GM12892 (cell line): ENCODE results near the gene SPEM3. TPM values are rescaled to one million over a fixed set of nuclear protein-coding genes. Genes with fewer than 3 reads are reported as not detected.

Experiments used
- DNase-seq: peaks from one replicate; pipeline ENCODE4 v3.0.0; 2011; ENCODE audit not compliant: insufficient read length
- FAIRE-seq: peaks from 2 replicates; lab custom pipeline; 2011; peaks lifted over from hg19 to GRCh38; lab: Jason Lieb, UNC
- POLR2A ChIP-seq: IDR thresholded peaks from 2 replicates; pipeline ENCODE4 v1.6.1; 2011; ENCODE audit warnings: low read depth, low read length, control low read depth
- POLR2AphosphoS5 ChIP-seq: IDR thresholded peaks from 2 replicates; pipeline ENCODE4 v1.6.1; 2011; ENCODE audit warnings: low read depth, low read length, control low read depth
- TAF1 ChIP-seq: IDR thresholded peaks from 2 replicates; pipeline ENCODE4 v1.6.1; 2011; ENCODE audit warnings: low read depth, mild to moderate bottlenecking, control low read depth, low read length, borderline replicate concordance
- polyA plus RNA-seq: library from polyadenylated mRNA; unstranded; fragments of >200 nt; gene quantifications from one replicate; pipeline ENCODE4 v1.2.1, GENCODE V29; 2012; ENCODE audit warnings: missing spikeins, inconsistent platforms; ENCODE audit not compliant: missing spikeins

SPEM3 gene
- not detected for polyA plus RNA-seq

DNA sequence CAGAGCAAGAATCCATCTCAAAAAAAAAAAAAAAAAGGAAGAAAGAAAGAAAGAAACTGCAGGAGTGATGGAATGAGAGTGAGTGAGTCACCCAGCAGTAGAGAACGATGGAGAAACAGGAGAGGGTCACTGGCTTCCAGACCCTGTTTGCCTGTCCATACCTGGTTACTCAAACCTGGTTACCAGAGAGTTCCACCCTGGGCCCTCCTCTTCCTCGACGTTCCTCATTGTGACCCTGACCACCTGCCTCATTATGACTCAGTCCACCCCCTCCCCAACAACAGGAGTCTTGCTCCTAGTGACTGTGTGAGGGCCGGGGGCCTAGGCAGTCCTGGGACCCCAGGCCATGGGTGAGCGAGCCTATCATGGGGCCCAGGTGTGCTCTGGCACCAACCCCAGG, at the start of gene SPEM3:
Gene SPEM3, plus strand, starts transcription at position 301 of the 400 bp plus-strand sequence. Its CDS starts 46 bp downstream, at position 347.
- TF ChIP-seq TAF1 (no peak), POLR2A (no peak), POLR2AphosphoS5 (no peak)
- FAIRE-seq = no peak
- DNase-seq = no peak

DNA sequence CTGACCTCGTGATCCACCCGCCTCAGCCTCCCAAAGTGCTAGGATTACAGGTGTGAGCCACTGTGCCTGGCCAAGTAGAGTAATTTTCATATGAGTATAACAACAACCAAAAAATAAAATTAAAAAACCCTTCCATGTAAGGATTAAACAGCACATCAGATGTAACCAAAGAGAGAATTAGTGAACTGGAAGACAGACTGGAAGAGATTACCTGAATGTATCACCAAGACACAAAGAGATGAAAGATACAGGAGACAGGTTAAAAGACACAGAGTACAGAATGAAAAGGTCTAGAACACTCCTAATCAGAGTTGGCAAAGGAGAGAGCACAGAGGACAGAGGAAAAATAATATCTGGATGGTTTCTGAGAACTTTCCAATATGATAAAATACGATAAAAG, 49.5 kb upstream of the SPEM3 start:
- FAIRE-seq (no peak), DNase-seq (no peak)
- no peak for TF ChIP-seq TAF1
- no peak for TF ChIP-seq POLR2A
- TF ChIP-seq POLR2AphosphoS5 = no peak

DNA sequence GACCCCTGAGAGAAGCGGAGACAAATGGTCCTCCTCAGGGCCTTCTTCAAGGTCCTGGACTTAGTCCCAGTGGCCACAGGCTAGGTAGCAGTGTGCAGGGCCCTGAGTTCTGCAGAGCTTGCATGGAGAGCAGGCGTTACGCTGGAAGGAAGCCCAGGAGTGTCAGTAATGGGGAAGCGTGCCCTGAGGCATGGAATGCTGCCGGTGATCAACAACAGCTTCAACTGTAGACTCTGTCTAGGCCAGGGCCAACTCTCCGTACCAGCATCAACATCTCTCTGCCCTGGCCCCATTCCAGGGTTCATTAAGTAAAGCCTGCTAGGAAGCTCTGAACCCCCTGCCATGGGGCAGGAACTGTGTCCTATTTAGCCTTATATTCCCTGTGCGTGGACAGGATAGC, 48.3 kb upstream of the SPEM3 start:
- TF ChIP-seq POLR2AphosphoS5 (no peak), POLR2A (no peak), TAF1 (no peak)
- DNase-seq (no peak), FAIRE-seq (no peak)

DNA sequence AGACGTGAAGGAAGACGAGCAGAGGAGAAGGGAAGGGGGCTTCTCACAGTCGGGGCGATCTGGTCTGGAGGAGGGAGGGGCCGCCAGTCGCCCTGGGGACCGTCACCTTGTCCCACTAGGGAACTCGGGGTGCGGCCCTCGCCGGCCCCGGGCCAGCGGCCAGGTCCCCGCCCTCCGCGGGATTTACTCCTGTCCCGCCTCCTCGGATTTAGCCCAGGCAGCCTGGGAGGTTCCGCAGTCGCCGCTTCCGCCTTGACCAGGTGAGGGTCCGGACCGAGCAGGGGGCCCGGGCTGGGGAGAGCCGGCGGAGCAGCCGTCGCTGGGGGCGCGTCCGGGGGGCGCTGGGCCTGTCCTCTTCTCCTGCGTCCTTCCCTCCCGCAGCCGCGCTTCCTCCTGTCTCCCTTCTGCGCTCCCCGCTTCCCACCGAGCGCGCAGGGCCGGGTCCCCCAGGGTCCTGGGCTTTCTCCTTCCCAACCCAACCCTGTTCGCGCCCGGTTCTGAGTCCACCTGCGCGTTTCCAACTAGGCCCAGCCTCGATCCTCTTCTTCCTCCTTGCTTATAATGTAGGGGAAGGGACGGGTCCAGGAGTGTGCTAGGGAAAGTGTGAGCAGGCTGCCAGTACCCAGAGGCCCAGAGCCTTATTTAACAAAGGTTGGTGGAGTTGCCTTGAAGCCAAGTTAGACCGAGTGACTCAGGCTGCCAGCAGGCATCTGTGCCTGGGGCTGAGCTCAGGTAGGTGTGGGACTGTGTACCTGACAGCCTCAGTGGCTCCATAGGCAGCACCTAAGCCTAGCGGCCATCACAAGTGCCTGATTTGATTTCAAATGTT, 47.6 kb upstream of the SPEM3 start, which contains the start of gene TNK1:
Gene TNK1, plus strand, starts transcription at position 235 of the 829 bp plus-strand sequence. CDS start 1,838 bp downstream, outside the sequence.
- no peak for DNase-seq
- TF ChIP-seq TAF1 = no peak
- TF ChIP-seq POLR2AphosphoS5 = no peak
- TF ChIP-seq POLR2A = no peak
- no peak for FAIRE-seq

DNA sequence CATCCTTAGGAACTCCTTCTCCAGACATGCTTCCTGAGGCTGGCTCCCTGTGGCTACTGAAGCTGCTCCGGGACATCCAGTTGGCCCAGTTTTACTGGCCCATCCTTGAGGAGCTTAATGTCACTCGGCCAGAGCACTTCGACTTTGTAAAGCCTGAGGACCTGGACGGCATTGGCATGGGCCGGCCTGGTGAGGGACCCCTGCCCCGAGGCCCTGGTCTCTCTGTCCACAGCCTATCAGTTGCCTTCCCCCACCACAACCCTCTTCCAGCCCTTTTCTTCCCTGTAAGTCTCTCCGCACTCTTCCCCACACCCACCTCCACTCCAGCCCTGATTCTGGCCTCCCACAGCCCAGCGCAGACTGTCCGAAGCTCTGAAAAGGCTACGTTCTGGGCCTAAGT, 45.8 kb upstream of the SPEM3 start:
- DNase-seq = no peak
- no peak for FAIRE-seq
- TF ChIP-seq POLR2AphosphoS5 (no peak), TAF1 (no peak), POLR2A (no peak)

DNA sequence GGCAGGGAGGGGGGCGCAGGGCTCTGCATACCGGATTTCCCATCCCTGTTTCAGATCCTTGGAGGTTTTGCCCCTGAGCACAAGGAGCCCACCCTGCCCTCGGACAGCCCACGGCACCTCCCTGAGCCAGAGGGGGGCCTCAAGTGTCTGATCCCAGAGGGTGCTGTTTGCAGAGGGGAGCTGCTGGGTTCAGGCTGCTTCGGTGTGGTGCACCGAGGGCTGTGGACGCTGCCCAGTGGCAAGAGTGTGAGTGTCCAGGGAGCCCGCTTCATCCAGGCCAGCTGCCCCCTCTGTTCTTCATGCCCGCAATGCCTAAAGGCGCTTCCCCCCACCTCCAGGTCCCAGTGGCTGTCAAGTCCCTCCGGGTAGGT, 45.3 kb upstream of the SPEM3 start:
- FAIRE-seq (no peak), DNase-seq (no peak)
- no peak for TF ChIP-seq POLR2AphosphoS5
- no peak for TF ChIP-seq POLR2A
- TF ChIP-seq TAF1 = no peak

DNA sequence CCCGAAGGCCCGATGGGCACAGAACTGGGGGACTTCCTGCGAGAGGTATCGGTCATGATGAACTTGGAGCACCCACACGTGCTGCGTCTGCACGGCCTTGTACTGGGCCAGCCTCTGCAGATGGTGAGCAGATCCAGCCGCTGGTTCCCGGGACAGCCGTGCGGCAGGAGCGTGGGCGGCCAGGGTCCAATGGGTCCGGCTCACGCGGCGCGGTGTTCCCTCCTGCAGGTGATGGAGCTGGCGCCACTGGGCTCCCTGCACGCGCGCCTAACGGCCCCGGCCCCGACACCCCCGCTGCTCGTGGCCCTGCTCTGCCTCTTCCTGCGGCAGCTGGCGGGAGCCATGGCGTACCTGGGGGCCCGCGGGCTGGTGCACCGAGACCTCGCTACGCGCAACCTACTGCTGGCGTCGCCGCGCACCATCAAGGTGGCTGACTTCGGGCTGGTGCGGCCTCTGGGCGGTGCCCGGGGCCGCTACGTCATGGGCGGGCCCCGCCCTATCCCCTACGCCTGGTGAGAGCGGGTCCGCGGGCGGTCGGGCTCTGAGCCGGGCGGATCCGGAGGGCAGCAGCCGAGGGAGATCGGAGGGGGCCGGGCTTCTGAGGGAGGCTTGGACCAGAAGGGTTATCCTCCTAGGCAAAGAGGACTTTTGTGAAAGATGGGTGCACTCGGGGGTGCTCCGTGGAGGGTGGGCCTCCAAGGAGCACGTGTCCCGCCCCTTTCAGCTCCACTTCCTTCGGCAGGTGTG, 44.7 kb upstream of the SPEM3 start:
- FAIRE-seq = peak; percentile 50

DNA sequence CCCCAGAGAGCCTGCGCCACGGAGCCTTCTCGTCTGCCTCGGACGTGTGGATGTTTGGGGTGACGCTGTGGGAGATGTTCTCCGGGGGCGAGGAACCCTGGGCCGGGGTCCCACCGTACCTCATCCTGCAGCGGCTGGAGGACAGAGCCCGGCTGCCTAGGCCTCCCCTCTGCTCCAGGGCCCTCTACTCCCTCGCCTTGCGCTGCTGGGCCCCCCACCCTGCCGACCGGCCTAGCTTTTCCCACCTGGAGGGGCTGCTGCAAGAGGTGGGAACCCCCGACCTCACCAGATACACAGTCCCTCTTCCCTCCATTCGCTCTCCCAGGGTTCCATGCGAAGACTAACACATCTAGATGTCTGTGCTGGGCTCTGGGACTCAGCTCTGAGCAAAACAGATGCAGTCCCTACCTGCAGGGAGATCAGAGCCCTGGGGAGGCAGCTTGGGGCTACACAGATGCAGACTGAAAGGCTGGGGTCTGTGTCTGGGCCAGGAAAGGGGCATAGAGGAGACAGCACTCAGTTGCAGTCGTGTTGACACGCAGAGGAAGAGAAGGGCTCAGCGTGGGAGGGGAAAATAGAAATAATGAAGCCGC, 44.1 kb upstream of the SPEM3 start:
- TF ChIP-seq TAF1 = no peak
- TF ChIP-seq POLR2AphosphoS5 = no peak
- TF ChIP-seq POLR2A = no peak
- DNase-seq (no peak), FAIRE-seq (peak; percentile 81)

More for the DNA sequence above, 44.7 kb upstream of the SPEM3 start:
- TF ChIP-seq TAF1 (no peak), POLR2AphosphoS5 (no peak), POLR2A (no peak)
- peak; percentile 96 for DNase-seq

DNA sequence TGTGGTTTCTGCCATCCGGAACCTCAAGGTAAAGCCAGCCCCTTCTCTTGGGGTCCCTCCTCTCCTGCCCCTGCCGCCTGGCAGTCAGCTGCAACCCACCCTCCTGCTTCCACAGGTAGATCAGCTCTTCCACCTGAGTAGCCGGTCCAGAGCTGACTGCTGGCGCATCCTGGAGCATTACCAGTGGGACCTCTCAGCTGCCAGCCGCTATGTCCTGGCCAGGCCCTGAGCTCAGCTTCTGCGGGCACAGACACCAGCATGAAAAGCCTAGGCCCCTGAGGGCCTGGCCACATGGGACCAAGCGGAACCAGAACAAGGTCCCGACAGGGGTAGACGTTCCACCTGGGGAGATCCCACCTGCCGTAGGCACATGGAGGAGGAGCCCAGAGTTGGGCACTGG, 39.8 kb upstream of the SPEM3 start:
- FAIRE-seq (no peak), DNase-seq (no peak)
- TF ChIP-seq POLR2A = no peak
- TF ChIP-seq TAF1 = no peak
- no peak for TF ChIP-seq POLR2AphosphoS5

DNA sequence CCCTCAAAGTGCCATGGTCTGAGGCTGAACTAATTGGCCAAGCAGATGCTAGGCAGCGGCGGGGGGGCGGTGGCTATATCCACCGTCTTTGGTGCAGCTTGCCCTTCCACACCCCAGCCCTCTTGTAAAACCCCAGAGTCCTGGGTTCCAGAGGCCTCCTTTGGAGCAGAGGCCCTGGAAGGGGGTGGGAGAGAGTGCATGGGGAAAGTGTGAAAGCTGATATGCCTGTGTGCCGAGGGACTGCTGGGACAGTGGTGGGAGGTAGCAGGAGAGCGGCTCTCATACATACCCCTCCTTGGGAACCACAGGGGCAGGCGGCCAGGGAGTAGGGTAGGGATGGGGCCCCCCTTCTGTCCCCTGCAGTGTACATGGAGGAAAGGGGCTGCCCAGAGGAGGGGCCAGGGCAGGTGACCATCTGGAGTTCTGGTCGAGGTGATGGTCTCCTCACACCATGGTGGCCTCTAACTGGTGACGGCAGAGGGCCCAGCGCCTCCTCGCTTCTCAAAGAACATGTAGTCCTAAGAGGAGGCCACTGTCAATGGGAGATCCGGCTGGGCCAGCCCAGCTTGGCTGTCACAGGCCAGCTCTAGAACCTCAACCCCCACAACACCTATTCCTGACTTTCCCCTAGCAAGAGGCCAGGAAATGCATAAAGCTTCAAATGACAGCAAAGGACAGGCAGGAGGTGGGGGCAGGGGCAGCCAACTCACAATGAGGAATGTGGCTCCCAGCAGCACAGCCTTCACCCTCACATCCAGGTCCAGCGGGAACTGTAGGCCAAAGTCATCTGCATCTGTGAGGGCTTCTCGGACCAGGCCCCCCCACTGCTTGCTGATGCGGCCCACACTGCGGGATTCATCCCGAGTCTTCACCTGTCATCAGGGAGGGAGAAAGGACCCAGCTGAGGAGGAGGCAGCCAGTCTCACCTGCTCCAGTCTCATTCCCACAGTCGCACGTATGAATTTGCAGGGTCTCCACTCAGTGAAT, 38.4 kb upstream of the SPEM3 start:
- no peak for FAIRE-seq
- TF ChIP-seq TAF1 = no peak
- TF ChIP-seq POLR2AphosphoS5 = no peak
- no peak for TF ChIP-seq POLR2A
- no peak for DNase-seq
